Parathyroid adenoma (tissue), 2 donors: ENCODE measurements around the gene CDCP1.

Experiments
- H2AFZ ChIP-seq: fragments of 300-600 bp; sonication (generic); one replicate; pipeline ENCODE4 v1.7.0; 2017; ENCODE audit warnings: antibody characterized with exemption, mild to moderate bottlenecking
- H3K27ac ChIP-seq: fragments of 300-600 bp; sonication (generic); one replicate; pipeline ENCODE4 v1.7.0; 2017
- H3K27me3 ChIP-seq: fragments of 300-600 bp; sonication (generic); one replicate; pipeline ENCODE4 v1.7.0; 2017; ENCODE audit warnings: low read length; ENCODE audit not compliant: control insufficient read depth, insufficient read depth
- H3K36me3 ChIP-seq: fragments of 300-600 bp; sonication (generic); one replicate; pipeline ENCODE4 v1.7.0; 2017; ENCODE audit warnings: low read length; ENCODE audit not compliant: control insufficient read depth, insufficient read depth
- H3K4me1 ChIP-seq: fragments of 300-600 bp; sonication (generic); one replicate; pipeline ENCODE4 v1.7.0; 2017; ENCODE audit warnings: control low read depth
- H3K4me2 ChIP-seq: fragments of 300-600 bp; sonication (generic); one replicate; pipeline ENCODE4 v1.7.0; 2017; ENCODE audit warnings: low read length
- H3K4me3 ChIP-seq: fragments of 300-600 bp; sonication (generic); one replicate; pipeline ENCODE4 v1.7.0; 2017; ENCODE audit warnings: low read depth, low read length
- H3K79me2 ChIP-seq: fragments of 300-600 bp; sonication (generic); one replicate; pipeline ENCODE4 v1.7.0; 2017; ENCODE audit warnings: control low read depth
- H3K9ac ChIP-seq: fragments of 300-600 bp; sonication (generic); one replicate; pipeline ENCODE4 v1.7.0; 2017; ENCODE audit warnings: mild to moderate bottlenecking
- H3K9me3 ChIP-seq: fragments of 300-600 bp; sonication (generic); one replicate; pipeline ENCODE4 v1.7.0; 2017; ENCODE audit warnings: low read length; ENCODE audit not compliant: control insufficient read depth
- CTCF ChIP-seq: fragments of 300-600 bp; sonication (generic); IDR thresholded peaks from one replicate; pipeline ENCODE4 v1.7.0; 2017; ENCODE audit warnings: antibody characterized with exemption, mild to moderate bottlenecking
- donor health status: primary hyperparathyroidism.

CDCP1 gene

GRCh38 chr3:45057557-45057956 lies 88.6 kb downstream of the CDCP1 start:
- no peak overlapping the region for H3K27ac ChIP-seq
- no peak overlapping the region for H3K4me2 ChIP-seq
- no peaks in the 10 kb centered on the region for H3K79me2 ChIP-seq
- H3K27me3 ChIP-seq = no peaks in the 10 kb centered on the region
- TF ChIP-seq CTCF = no peak
- no peaks in the 10 kb centered on the region for H3K9me3 ChIP-seq
- H3K9ac ChIP-seq = no peak overlapping the region
- H2AFZ ChIP-seq = no peak overlapping the region
- no peaks in the 10 kb centered on the region for H3K4me1 ChIP-seq
- no peak overlapping the region for H3K4me3 ChIP-seq
- H3K36me3 ChIP-seq = no peaks in the 10 kb centered on the region

GRCh38 chr3:45056608-45057301 lies 89.4 kb downstream of the CDCP1 start:
- H3K9ac ChIP-seq = no peak overlapping the region
- H2AFZ ChIP-seq = no peak overlapping the region
- no peaks in the 10 kb centered on the region for H3K27me3 ChIP-seq
- H3K4me2 ChIP-seq = no peak overlapping the region
- H3K9me3 ChIP-seq = no peaks in the 10 kb centered on the region
- H3K79me2 ChIP-seq = no peaks in the 10 kb centered on the region
- H3K36me3 ChIP-seq = no peaks in the 10 kb centered on the region
- H3K4me3 ChIP-seq = no peak overlapping the region
- no peak overlapping the region for H3K27ac ChIP-seq
- no peaks in the 10 kb centered on the region for H3K4me1 ChIP-seq
- TF ChIP-seq CTCF = no peak

GRCh38 chr3:45055411-45056143 lies 90.6 kb downstream of the CDCP1 start:
- no peaks in the 10 kb centered on the region for H3K27me3 ChIP-seq
- H3K27ac ChIP-seq = no peak overlapping the region
- H3K79me2 ChIP-seq = no peaks in the 10 kb centered on the region
- no peaks in the 10 kb centered on the region for H3K4me1 ChIP-seq
- no peaks in the 10 kb centered on the region for H3K36me3 ChIP-seq
- H3K9ac ChIP-seq = no peak overlapping the region
- H3K9me3 ChIP-seq = no peaks in the 10 kb centered on the region
- no peak overlapping the region for H3K4me2 ChIP-seq
- no peak overlapping the region for H2AFZ ChIP-seq
- TF ChIP-seq CTCF = no peak
- no peak overlapping the region for H3K4me3 ChIP-seq

- Histone ChIP-seq H3K27ac (no peak overlapping the region), H3K4me1 (no peaks in the 10 kb centered on the region), H3K4me2 (no peak overlapping the region), H3K79me2 (no peaks in the 10 kb centered on the region), H3K4me3 (no peak overlapping the region), H2AFZ (no peak overlapping the region), H3K36me3 (no peaks in the 10 kb centered on the region), H3K9me3 (no peaks in the 10 kb centered on the region), H3K27me3 (no peaks in the 10 kb centered on the region), H3K9ac (no peak overlapping the region)
- TF ChIP-seq CTCF = no peak
Measured at GRCh38 chr3:45055032-45055410, 91.2 kb downstream of the CDCP1 start.
